ENCODE data around the gene ENC1.
A peak's percentile ranks its signal among the peaks of the same experiment; 100 is the strongest.

DNA sequence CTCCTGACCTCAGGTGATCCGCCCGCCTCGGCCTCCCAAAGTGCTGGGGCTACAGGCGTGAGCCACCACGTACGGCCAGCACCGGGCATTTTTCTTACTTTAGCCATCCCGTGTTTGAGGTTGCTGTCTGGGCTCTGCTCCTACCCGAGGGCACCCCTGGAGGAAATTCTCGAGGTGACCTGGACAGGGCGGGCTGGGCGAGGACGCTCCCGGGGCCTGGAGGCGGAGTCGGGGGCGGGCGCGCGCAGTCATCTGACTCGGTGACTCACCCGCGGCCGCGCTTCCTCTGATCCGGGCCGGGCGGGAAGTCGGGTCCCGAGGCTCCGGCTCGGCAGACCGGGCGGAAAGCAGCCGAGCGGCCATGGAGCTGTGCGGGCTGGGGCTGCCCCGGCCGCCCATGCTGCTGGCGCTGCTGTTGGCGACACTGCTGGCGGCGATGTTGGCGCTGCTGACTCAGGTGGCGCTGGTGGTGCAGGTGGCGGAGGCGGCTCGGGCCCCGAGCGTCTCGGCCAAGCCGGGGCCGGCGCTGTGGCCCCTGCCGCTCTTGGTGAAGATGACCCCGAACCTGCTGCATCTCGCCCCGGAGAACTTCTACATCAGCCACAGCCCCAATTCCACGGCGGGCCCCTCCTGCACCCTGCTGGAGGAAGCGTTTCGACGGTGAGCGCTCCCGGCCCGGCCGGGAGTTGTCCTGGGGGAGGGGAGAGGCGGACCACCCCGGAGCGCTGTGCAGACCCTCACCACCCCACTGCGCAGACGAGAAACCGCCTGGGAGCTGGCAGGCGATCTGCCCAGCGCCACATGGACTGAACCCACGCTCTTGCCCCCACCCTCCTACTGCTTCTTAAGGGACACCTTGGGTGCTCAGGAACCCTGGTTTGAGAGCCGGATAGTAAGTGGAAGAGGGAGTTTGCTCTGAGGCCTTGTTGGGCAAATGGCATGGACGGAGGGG, 44.6 kb upstream of the ENC1 start, which contains the start of gene HEXB:
- TF ChIP-seq, protein P1, sequence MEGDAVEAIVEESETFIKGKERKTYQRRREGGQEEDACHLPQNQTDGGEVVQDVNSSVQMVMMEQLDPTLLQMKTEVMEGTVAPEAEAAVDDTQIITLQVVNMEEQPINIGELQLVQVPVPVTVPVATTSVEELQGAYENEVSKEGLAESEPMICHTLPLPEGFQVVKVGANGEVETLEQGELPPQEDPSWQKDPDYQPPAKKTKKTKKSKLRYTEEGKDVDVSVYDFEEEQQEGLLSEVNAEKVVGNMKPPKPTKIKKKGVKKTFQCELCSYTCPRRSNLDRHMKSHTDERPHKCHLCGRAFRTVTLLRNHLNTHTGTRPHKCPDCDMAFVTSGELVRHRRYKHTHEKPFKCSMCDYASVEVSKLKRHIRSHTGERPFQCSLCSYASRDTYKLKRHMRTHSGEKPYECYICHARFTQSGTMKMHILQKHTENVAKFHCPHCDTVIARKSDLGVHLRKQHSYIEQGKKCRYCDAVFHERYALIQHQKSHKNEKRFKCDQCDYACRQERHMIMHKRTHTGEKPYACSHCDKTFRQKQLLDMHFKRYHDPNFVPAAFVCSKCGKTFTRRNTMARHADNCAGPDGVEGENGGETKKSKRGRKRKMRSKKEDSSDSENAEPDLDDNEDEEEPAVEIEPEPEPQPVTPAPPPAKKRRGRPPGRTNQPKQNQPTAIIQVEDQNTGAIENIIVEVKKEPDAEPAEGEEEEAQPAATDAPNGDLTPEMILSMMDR (IDR thresholded peaks at IDR 0.05), result no peak
- peak in 3 of 4 donors; percentile 14 to 90 (median 81) for TF ChIP-seq POLR2A (IDR thresholded peaks at IDR 0.05)

Measured in esophagus squamous epithelium (tissue), 4 donors.